Uterus (tissue), 4 donors: Measurements from ENCODE around the gene YTHDF1. TPM values are rescaled to one million over a fixed set of nuclear protein-coding genes. Genes with fewer than 3 reads are reported as not detected.
A peak's percentile ranks its signal among the peaks of the same experiment; 100 is the strongest.

Experiments used
- DNase-seq, 2 donors: peaks; one replicate each; pipeline ENCODE4 v3.0.0-alpha.2; 2019 to 2020
- H3K27ac ChIP-seq, 2 donors: fragments of 200-600 bp; sonication (generic); 1 replicate in 1 of 2; 2 replicates in 1 of 2; pipeline ENCODE4 v1.5.1; 2016 to 2018
- H3K27me3 ChIP-seq, 2 donors: fragments of 200-600 bp; sonication (generic); one replicate each; pipeline ENCODE4 v1.5.1; 2018 to 2019; ENCODE audit warnings: control low read depth in 1 of 2
- H3K36me3 ChIP-seq, 2 donors: fragments of 200-600 bp; sonication (generic); one replicate each; pipeline ENCODE4 v1.5.1; 2019; ENCODE audit warnings: control low read depth in 1 of 2
- H3K4me1 ChIP-seq, 2 donors: fragments of 200-600 bp; sonication (generic); one replicate each; pipeline ENCODE4 v1.5.1; 2018 to 2019; ENCODE audit warnings: control low read depth in 1 of 2
- H3K4me3 ChIP-seq, 2 donors: fragments of 200-600 bp; sonication (generic); 1 replicate in 1 of 2; 2 replicates in 1 of 2; pipeline ENCODE4 v1.5.1; 2018 to 2019; ENCODE audit warnings: mild to moderate bottlenecking in 1 of 2
- H3K9me3 ChIP-seq, 2 donors: fragments of 200-600 bp; sonication (generic); one replicate each; pipeline ENCODE4 v1.5.1; 2019; ENCODE audit warnings: control low read depth in 1 of 2
- POLR2A ChIP-seq, 2 donors: fragments of 450-650 bp; IDR thresholded peaks; one replicate each; pipeline ENCODE4 v1.6.1; 2016; ENCODE audit warnings: antibody characterized with exemption in 2 of 2, mild to moderate bottlenecking in 1 of 2, moderate library complexity in 1 of 2
- intact Hi-C: fragments of 100-400 bp; cut with DNase I; formaldehyde crosslinking; loops from one replicate; pipeline ENCODE4 v1.15.1; 2023; ENCODE audit warnings: low total_unique reads
- total RNA-seq, 4 donors: library from RNA; depleted of rRNA in 3 of 4; stranded (reverse); fragments of >200 nt in 3 of 4; gene quantifications; one replicate each; pipeline versions ENCODE4 v1.1.0 to v1.2.4, GENCODE V29; 2014 to 2023
- TF ChIP-seq, protein P1 (sequence below), 4 experiments: fragments of 200-600 bp in 2 of 4; fragments of 450-650 bp in 2 of 4; sonication (generic) in 2 of 4; IDR thresholded peaks; one replicate each; pipeline ENCODE4 v1.5.1; 2016 to 2019; ENCODE audit warnings: antibody characterized with exemption in 4 of 4, mild to moderate bottlenecking in 2 of 4, moderate library complexity in 1 of 4
- donor health status: DM: yes; HTN: yes; CAD: no.

YTHDF1 gene
- total RNA-seq, result 10 to 100 TPM; 17.9 to 35.8 (median 25.8) TPM

DNA sequence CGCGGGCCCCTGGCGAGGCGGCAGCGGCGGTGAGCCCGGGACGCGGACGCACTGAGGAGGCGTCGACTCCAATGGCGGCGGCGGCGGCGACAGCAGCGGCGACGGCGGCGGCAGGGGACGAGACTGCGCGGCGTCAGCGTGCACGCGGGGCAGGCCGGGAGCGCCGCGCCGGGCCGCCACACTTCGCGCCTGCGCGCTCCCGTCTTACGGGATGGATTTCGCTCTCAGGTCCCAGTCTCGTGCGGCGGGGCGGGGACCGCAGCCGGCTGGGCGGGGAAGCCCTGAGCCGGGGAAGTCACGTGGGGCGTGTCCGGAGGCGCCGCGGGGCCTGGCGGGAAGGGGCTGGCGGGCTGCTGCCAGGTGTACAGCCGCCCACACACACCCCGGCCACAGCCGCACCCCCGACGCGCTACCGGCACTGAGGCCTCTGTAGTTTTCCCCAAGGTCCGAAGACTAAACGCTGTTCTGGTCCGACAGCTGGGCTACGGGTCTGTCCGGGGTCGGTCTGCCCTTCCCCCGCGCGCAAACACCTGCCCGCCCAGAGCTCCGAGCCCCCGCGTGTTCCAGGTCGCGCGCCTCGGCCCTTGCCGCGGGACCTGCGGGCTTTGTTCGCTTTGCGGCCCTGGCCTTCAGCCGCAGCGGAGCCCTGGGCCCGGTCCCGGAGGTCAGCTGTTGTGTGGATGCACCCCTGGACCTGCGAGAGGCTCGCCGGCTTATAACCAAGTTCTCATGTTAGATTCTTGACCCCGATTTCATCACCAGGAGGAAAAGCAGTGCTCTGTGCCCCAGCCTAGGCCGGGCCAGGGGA is at the start of gene YTHDF1:
TSS of gene YTHDF1 (minus strand) at position 91 of the 808 bp plus-strand sequence. CDS start 239 bp downstream, outside the sequence.
- no peaks in the 10 kb centered on the region for H3K4me1 ChIP-seq
- intact Hi-C loops, result no loop called here

DNA sequence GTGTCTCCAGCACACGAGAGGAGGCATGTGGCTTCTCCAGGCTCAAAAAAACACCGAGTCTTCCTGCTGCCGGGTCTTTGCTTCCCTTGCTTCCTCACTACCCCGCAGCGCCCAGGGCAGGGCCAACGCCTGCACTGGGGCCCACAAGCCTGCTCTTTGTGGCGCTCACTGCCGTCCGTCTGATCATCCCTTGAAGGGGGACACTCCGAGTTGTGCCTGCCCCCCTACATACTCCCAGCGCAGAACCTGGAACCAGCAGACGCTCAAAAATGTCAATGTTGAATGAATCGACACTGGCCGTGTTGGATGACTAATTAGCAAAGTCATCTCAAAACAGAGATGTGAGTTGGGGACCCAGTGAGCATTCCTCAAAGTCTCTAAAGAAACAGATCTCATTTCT is 48.6 kb upstream of the YTHDF1 start:
- no peak overlapping the region for H3K27ac ChIP-seq
- intact Hi-C loops, result no loop called here
- DNase-seq, result no peak
- no peaks in the 10 kb centered on the region for H3K4me1 ChIP-seq
- H3K9me3 ChIP-seq, result no peaks in the 10 kb centered on the region
- no peak overlapping the region for H3K4me3 ChIP-seq
- H3K27me3 ChIP-seq, result peaks cover 0 to 5% of the 10 kb centered on the region in 2 donors
- H3K36me3 ChIP-seq, result no peaks in the 10 kb centered on the region
- no peak for TF ChIP-seq POLR2A (IDR thresholded peaks at IDR 0.05)
- TF ChIP-seq, protein P1, sequence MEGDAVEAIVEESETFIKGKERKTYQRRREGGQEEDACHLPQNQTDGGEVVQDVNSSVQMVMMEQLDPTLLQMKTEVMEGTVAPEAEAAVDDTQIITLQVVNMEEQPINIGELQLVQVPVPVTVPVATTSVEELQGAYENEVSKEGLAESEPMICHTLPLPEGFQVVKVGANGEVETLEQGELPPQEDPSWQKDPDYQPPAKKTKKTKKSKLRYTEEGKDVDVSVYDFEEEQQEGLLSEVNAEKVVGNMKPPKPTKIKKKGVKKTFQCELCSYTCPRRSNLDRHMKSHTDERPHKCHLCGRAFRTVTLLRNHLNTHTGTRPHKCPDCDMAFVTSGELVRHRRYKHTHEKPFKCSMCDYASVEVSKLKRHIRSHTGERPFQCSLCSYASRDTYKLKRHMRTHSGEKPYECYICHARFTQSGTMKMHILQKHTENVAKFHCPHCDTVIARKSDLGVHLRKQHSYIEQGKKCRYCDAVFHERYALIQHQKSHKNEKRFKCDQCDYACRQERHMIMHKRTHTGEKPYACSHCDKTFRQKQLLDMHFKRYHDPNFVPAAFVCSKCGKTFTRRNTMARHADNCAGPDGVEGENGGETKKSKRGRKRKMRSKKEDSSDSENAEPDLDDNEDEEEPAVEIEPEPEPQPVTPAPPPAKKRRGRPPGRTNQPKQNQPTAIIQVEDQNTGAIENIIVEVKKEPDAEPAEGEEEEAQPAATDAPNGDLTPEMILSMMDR (IDR thresholded peaks at IDR 0.05), result no peak

More for the DNA sequence above, at the start of gene YTHDF1:
- peak; percentile 51 to 76 for TF ChIP-seq POLR2A (IDR thresholded peaks at IDR 0.05)
- TF ChIP-seq, protein P1 (IDR thresholded peaks at IDR 0.05), result peak in 1 of 4 experiments; percentile 35
- Histone ChIP-seq H3K27ac (peak within 1 kb of the TSS; percentile 72 to 80), H3K4me3 (peak within 1 kb of the TSS; percentile 38 to 98), H3K36me3 (no peaks in the 10 kb centered on the region), H3K9me3 (no peaks in the 10 kb centered on the region), H3K27me3 (no peaks in the 10 kb centered on the region)
- DNase-seq, result peak; percentile 94 to 96

DNA sequence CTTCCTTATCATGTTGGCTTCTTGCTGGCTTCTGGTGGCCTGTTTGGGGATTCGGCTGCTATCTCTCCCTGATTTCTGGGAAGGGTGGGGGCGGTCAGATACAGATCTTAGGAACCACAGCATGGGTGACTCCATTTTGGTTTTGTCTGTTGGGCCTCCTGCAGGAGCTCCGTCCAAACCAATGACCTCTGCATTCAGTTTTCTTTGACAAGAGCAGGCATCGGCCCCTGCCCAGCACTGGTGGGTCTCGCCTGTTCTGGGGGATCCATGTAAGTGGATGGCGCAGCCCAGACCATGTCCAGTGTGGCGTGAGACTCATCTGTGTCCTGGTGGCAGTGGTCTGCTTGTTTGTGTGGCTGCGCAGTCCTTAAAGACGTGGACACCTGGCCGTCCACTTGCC is 48.1 kb upstream of the YTHDF1 start:
- DNase-seq, result no peak
- H3K27ac ChIP-seq, result no peak overlapping the region
- TF ChIP-seq, protein P1 (IDR thresholded peaks at IDR 0.05), result no peak
- TF ChIP-seq POLR2A (IDR thresholded peaks at IDR 0.05), result no peak
- peaks cover 0 to 5% of the 10 kb centered on the region in 2 donors for H3K27me3 ChIP-seq
- no peaks in the 10 kb centered on the region for H3K36me3 ChIP-seq
- H3K4me1 ChIP-seq, result no peaks in the 10 kb centered on the region
- H3K9me3 ChIP-seq, result no peaks in the 10 kb centered on the region
- H3K4me3 ChIP-seq, result no peak overlapping the region
- intact Hi-C loops, result no loop called here

DNA sequence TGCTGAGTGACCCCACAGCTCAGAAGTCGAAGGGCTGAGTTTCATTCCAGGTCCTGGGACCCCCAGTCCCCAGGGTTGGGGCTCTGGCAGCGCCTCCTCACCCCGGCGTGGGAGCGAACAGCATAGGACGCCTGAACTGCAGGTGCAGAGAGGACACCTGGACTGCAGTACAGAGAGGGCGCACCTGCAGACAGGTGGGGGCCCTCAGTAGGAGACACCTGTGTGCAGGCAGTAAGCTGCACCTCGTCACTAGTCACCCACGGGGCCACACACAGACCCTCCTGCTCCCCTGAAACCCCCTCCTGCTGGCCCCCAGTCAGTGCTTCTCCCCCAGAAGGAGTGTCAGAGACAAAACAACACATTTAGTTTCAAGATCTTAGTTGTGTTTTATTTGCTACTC is 46.9 kb upstream of the YTHDF1 start:
- no peak overlapping the region for H3K4me3 ChIP-seq
- no peaks in the 10 kb centered on the region for H3K4me1 ChIP-seq
- no peak overlapping the region for H3K27ac ChIP-seq
- TF ChIP-seq, protein P1 (IDR thresholded peaks at IDR 0.05), result no peak
- TF ChIP-seq POLR2A (IDR thresholded peaks at IDR 0.05), result no peak
- no peaks in the 10 kb centered on the region for H3K9me3 ChIP-seq
- H3K27me3 ChIP-seq, result peaks cover 0 to 5% of the 10 kb centered on the region in 2 donors
- H3K36me3 ChIP-seq, result no peaks in the 10 kb centered on the region
- intact Hi-C loops, result no loop called here
- no peak for DNase-seq

DNA sequence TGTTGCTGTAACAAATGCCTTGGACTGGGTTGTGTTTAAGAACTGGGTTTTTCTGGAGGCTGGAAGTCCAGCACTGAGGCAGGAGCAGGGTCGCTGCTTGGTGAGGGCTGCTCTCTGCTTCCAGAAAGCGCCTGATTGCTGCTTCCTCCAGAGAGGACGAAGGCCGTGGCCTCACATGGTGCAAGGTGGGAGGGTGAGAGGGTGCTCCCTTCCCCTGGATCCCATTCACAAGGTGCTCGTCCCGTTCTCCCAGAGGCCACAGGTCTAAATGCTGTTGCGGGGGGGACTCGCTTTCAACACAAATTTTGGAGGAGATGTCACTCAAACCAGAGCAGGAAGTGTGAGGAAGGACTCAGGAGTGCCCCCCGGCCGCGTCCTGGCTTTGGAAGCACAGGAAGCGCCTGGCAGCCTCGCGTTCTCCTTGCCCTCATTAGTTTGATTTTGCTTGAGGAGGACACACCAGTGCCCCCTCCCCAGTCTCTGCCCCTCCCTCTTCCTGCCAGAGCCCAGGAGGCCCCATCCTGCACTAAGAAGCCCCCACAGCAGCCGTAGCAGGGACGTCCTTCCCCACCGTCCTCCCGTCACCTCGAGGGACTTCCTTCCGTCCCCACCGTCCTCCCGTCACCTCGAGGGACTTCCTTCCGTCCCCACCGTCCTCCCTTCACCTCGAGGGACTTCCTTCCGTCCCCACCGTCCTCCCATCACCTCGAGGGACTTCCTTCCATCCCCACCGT is 46.0 kb upstream of the YTHDF1 start:
- intact Hi-C loops, result no loop called here
- Histone ChIP-seq H3K9me3 (no peaks in the 10 kb centered on the region), H3K4me1 (no peaks in the 10 kb centered on the region), H3K36me3 (no peaks in the 10 kb centered on the region), H3K27me3 (peaks cover 0 to 5% of the 10 kb centered on the region in 2 donors), H3K4me3 (no peak overlapping the region), H3K27ac (no peak overlapping the region)
- TF ChIP-seq, protein P1 (IDR thresholded peaks at IDR 0.05), result no peak
- TF ChIP-seq POLR2A (IDR thresholded peaks at IDR 0.05), result no peak
- DNase-seq, result no peak
